ENCODE data around the gene ABCA8. TPM values are rescaled to one million over a fixed set of nuclear protein-coding genes. Genes with fewer than 3 reads are reported as not detected.

ABCA8 gene
- total RNA-seq, 1 donor from 2014 or later: 0.31 TPM

DNA sequence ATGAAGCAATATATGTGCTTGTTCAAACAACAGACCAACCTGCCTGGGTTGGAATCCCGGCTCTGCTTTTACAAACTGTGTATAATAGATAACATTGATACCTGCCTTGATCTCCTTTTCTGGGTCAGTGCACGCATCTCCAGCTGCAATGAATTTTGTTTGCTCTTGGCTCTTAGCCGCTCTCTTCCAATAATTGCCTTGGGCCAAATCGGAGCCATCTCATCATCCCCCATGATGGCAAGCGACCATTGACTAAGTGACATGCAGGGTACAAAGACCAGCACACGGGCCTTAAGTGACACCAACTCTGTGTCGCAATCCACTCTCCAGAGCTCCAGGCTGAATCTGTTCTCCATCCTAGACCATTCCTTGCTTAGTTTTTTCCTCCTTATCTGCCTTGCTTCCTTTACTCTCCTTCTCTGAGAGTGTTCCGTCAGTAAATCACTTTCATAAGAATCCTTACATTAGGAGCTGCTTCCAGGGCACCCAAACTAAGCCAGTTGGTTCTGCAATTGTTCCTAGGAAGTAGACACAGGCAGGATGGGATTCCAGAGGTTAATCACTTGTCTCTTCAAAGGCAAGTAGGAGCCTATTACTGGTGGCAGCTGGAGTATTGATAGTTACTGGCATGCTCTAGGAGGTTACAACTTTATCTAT, 134.2 kb downstream of the ABCA8 start:
- Mint-ChIP-seq H3K27ac (peak overlapping the region; percentile 0), H3K27me3 (no peaks in the 10 kb centered on the region), H3K36me3 (ENCODE audit: insufficient read depth) (no peaks in the 10 kb centered on the region), H3K4me3 (ENCODE audit: low read depth) (no peak overlapping the region), H3K9me3 (ENCODE audit: low read depth) (no peaks in the 10 kb centered on the region), H3K4me1 (ENCODE audit: low read depth) (peaks cover 17% of the 10 kb centered on the region)
- DNase-seq (ENCODE audit: low spot score, unreplicated experiment): no peak
- TF ChIP-seq, protein P1, sequence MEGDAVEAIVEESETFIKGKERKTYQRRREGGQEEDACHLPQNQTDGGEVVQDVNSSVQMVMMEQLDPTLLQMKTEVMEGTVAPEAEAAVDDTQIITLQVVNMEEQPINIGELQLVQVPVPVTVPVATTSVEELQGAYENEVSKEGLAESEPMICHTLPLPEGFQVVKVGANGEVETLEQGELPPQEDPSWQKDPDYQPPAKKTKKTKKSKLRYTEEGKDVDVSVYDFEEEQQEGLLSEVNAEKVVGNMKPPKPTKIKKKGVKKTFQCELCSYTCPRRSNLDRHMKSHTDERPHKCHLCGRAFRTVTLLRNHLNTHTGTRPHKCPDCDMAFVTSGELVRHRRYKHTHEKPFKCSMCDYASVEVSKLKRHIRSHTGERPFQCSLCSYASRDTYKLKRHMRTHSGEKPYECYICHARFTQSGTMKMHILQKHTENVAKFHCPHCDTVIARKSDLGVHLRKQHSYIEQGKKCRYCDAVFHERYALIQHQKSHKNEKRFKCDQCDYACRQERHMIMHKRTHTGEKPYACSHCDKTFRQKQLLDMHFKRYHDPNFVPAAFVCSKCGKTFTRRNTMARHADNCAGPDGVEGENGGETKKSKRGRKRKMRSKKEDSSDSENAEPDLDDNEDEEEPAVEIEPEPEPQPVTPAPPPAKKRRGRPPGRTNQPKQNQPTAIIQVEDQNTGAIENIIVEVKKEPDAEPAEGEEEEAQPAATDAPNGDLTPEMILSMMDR (IDR thresholded peaks at IDR 0.05; ENCODE audit: unreplicated experiment): no peak

DNA sequence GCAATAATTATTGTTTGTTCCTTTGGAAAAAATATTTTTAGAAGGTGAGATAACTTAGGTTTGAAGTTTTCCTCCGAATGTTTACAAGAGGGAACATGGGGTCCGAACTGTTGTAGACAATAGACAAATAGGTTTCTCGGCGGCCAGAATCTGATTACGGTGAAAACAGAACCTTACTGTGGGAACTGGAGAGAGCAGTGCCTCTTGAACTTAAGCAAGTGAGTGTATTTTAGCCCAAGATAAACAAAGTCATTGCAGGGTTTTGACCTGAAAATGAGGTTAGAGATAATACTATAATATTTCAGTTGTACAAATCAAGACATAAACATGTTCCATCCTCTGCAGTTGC, 134.7 kb downstream of the ABCA8 start:
- no peaks in the 10 kb centered on the region for H3K27me3 Mint-ChIP-seq
- H3K27ac Mint-ChIP-seq: no peak overlapping the region
- no peaks in the 10 kb centered on the region for H3K36me3 Mint-ChIP-seq (ENCODE audit: insufficient read depth)

DNA sequence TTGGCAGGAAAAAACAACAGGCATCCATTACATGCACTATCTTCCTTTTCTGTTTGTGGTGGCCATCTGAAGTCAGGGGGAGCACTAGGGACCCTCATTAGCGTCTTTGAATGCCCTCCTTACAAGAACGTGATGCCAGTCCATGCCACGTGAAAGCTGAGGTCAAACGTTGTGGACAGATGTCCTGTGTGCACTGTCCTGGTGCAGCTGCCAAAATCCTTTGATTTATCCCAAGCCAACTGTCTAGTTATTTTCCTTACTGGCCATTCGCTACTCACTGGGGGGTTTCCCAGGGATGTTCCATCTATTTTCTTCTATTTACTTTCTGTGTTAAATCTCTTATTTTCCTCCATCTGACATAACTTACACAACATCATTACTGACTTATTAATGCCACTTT, 135.7 kb downstream of the ABCA8 start:
- Mint-ChIP-seq H3K4me1 (ENCODE audit: low read depth) (peaks cover 17% of the 10 kb centered on the region), H3K27ac (no peak overlapping the region), H3K9me3 (ENCODE audit: low read depth) (no peaks in the 10 kb centered on the region), H3K27me3 (no peaks in the 10 kb centered on the region), H3K4me3 (ENCODE audit: low read depth) (no peak overlapping the region), H3K36me3 (ENCODE audit: insufficient read depth) (no peaks in the 10 kb centered on the region)
- TF ChIP-seq, protein P1 (IDR thresholded peaks at IDR 0.05; ENCODE audit: unreplicated experiment): no peak
- DNase-seq (ENCODE audit: low spot score, unreplicated experiment): no peak

More for the DNA sequence above, 134.7 kb downstream of the ABCA8 start:
- Mint-ChIP-seq H3K9me3 (ENCODE audit: low read depth) (no peaks in the 10 kb centered on the region), H3K4me1 (ENCODE audit: low read depth) (peaks cover 17% of the 10 kb centered on the region), H3K4me3 (ENCODE audit: low read depth) (no peak overlapping the region)
- DNase-seq (ENCODE audit: low spot score, unreplicated experiment): no peak
- TF ChIP-seq, protein P1 (IDR thresholded peaks at IDR 0.05; ENCODE audit: unreplicated experiment): no peak

Other genes with a start within 250 kb of the ABCA8 start
- 0.11 and 0.14 TPM in 2 replicates for gene ABCA9, start 105.5 kb upstream of the ABCA8 start, total RNA-seq
- gene ABCA6, start 186.5 kb upstream of the ABCA8 start, total RNA-seq: 0.31 and 1.6 TPM in 2 replicates

Data from progenitor cell of endocrine pancreas (in vitro differentiated cells).